ENCODE results near the gene MSH3.

DNA sequence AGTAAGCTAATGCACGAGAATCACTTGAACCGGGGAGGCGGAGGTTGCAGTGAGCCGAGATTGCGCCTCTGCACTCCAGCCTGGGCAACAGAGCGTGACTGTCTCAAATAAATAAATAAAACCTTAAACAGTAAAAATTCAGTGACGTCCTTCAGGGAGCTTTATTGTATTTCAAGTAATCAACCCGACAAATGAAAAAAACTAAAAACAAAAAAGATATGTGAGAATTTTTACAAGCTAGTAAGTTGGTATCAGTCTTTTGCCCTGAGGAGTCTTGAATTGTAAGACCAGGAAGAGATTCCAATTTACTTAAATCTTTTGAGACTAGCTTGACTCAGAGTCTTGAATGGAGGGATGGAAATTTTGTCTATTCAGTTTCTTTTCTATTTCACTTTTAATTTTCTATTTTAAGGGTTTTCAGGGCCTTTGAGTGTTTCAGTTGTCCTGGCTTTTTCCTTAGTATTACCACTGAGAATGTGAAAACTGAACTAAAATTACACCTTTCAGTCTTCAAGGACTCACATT lies 126.4 kb downstream of the MSH3 start:
- TF ChIP-seq, protein P1, sequence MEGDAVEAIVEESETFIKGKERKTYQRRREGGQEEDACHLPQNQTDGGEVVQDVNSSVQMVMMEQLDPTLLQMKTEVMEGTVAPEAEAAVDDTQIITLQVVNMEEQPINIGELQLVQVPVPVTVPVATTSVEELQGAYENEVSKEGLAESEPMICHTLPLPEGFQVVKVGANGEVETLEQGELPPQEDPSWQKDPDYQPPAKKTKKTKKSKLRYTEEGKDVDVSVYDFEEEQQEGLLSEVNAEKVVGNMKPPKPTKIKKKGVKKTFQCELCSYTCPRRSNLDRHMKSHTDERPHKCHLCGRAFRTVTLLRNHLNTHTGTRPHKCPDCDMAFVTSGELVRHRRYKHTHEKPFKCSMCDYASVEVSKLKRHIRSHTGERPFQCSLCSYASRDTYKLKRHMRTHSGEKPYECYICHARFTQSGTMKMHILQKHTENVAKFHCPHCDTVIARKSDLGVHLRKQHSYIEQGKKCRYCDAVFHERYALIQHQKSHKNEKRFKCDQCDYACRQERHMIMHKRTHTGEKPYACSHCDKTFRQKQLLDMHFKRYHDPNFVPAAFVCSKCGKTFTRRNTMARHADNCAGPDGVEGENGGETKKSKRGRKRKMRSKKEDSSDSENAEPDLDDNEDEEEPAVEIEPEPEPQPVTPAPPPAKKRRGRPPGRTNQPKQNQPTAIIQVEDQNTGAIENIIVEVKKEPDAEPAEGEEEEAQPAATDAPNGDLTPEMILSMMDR (IDR thresholded peaks at IDR 0.05): no peak
- TF ChIP-seq ZFX (IDR thresholded peaks at IDR 0.05; ENCODE audit: borderline replicate concordance): no peak
